ENCODE results near the gene TRIP6.
A peak's percentile ranks its signal among the peaks of the same experiment; 100 is the strongest.
"Not testable (repeated sequence)": the region's sequence is repeated elsewhere in the genome, so short reads cannot be mapped to it uniquely, and the experiment has no call there.

Gene TRIP6

GRCh38 chr7:100891568-100892247 is 24.5 kb downstream of the TRIP6 start:
- peak; percentile 31 for DNase-seq (ENCODE audit: low read depth)

GRCh38 chr7:100892364-100893317 is 25.5 kb downstream of the TRIP6 start:
- no peak for DNase-seq (ENCODE audit: low read depth)

GRCh38 chr7:100893318-100893895 is 26.2 kb downstream of the TRIP6 start:
- no peak for DNase-seq (ENCODE audit: low read depth)

- DNase-seq (ENCODE audit: low read depth): no peak
These were observed 26.9 kb downstream of the TRIP6 start for GRCh38 chr7:100893910-100894721.

GRCh38 chr7:100894860-100895700 is 27.9 kb downstream of the TRIP6 start:
- no peak for DNase-seq (ENCODE audit: low read depth)

- no peak for DNase-seq (ENCODE audit: low read depth)
These were observed 28.4 kb downstream of the TRIP6 start, which contains the start of gene ACHE for GRCh38 chr7:100895701-100895955. ACHE (minus strand) TSS chr7:100895888; CDS start chr7:100894232, 1,656 bp downstream.

GRCh38 chr7:100895956-100896731 is 29.0 kb downstream of the TRIP6 start:
- DNase-seq (ENCODE audit: low read depth): no peak

- no peak for DNase-seq (ENCODE audit: low read depth)
These were observed 29.8 kb downstream of the TRIP6 start for GRCh38 chr7:100896732-100897608.

- no peak for DNase-seq (ENCODE audit: low read depth)
These were observed 30.7 kb downstream of the TRIP6 start for GRCh38 chr7:100897772-100898454.

- no peak for DNase-seq (ENCODE audit: low read depth)
These were observed 32.2 kb downstream of the TRIP6 start for GRCh38 chr7:100899432-100899831.

GRCh38 chr7:100900978-100901377 is 33.8 kb downstream of the TRIP6 start:
- DNase-seq (ENCODE audit: low read depth): no peak

- no peak for DNase-seq (ENCODE audit: low read depth)
These were observed 34.7 kb downstream of the TRIP6 start for GRCh38 chr7:100901921-100902332.

GRCh38 chr7:100902638-100903037 is 35.5 kb downstream of the TRIP6 start:
- DNase-seq (ENCODE audit: low read depth): no peak

- no peak for DNase-seq (ENCODE audit: low read depth)
These were observed 41.3 kb downstream of the TRIP6 start for GRCh38 chr7:100908512-100908911.

GRCh38 chr7:100910443-100910842 is 43.3 kb downstream of the TRIP6 start:
- not testable (repeated sequence) for DNase-seq (ENCODE audit: low read depth)

- DNase-seq (ENCODE audit: low read depth): no peak
These were observed 44.3 kb downstream of the TRIP6 start for GRCh38 chr7:100911484-100911883.

- no peak for DNase-seq (ENCODE audit: low read depth)
These were observed 47.2 kb downstream of the TRIP6 start for GRCh38 chr7:100914208-100914878.

- DNase-seq (ENCODE audit: low read depth): no peak
These were observed 47.8 kb downstream of the TRIP6 start for GRCh38 chr7:100914879-100915447.

Data from amniotic epithelial cell (primary cell).